Mucosa of stomach (tissue), 1 donor: Measurements from ENCODE around the gene HOXA3.

Source experiments
- H3K27me3 ChIP-seq: one replicate; pipeline ENCODE4 v1.7.0; 2013; ENCODE audit warnings: mild to moderate bottlenecking, low read length; ENCODE audit not compliant: control insufficient read depth, insufficient read depth
- H3K36me3 ChIP-seq: one replicate; pipeline ENCODE4 v1.7.0; 2013; ENCODE audit warnings: low read length; ENCODE audit not compliant: control insufficient read depth, insufficient read depth
- H3K4me1 ChIP-seq: one replicate; pipeline ENCODE4 v1.7.0; 2013; ENCODE audit warnings: mild to moderate bottlenecking, low read length; ENCODE audit not compliant: control insufficient read depth, insufficient read depth
- H3K4me3 ChIP-seq: one replicate; pipeline ENCODE4 v1.7.0; 2013; ENCODE audit warnings: low read length
- H3K9ac ChIP-seq: one replicate; pipeline ENCODE4 v1.7.0; 2013; ENCODE audit warnings: mild to moderate bottlenecking, low read length, moderate library complexity
- H3K9me3 ChIP-seq: one replicate; pipeline ENCODE4 v1.7.0; 2013; ENCODE audit warnings: mild to moderate bottlenecking, low read length, moderate library complexity; ENCODE audit not compliant: control insufficient read depth
- donor health status: Pancreatic carcinoma.

Gene HOXA3

DNA sequence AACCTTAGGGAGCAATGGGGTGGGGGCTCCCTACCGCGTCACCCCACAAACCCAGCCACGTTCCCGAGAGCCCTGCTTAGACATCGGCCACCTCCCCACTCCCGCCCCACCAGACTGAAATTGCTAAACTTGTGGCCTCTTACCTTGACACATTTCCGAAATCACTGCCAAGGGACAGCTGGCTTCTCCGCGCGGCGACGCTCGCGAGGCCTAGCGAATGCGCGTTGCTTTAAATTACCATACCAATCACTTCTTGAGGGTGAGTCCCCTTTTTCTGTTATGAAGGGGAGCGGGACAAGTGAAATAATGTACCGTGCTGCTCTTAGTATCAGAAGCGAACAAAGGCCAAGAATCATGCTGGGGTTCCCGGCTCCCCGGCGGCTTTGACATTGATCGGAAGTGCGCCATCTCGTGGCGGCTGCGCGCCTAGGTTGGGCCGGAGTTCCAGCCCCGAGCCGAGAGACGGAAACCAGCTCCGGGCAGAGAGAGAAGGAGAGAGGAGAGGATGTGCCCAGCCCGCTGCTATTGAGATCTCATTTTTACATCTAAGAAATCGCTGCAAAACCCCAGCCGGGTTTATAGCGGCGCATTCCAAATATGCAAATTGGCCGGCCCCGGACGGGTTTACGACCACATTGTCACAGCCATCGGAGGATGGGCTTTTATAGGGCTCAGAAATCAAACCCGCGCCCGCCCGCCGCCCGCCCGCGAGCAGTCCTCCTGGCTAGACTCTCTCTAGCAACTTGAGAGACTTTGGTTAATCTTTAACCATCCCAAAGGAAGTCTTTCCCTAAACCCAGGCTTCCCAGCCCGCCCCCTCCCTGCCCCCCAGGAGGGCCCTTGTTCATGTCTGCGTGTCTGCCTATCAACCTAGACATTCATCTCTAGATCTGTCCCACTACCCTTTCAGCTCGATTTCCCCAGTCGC is 27.4 kb upstream of the HOXA3 start:
- H3K4me1 ChIP-seq, result peaks cover 19% of the 10 kb centered on the region
- H3K4me3 ChIP-seq, result no peak overlapping the region
- peaks cover 97% of the 10 kb centered on the region for H3K27me3 ChIP-seq
- no peaks in the 10 kb centered on the region for H3K9me3 ChIP-seq
- H3K9ac ChIP-seq, result no peak overlapping the region
- H3K36me3 ChIP-seq, result no peaks in the 10 kb centered on the region

DNA sequence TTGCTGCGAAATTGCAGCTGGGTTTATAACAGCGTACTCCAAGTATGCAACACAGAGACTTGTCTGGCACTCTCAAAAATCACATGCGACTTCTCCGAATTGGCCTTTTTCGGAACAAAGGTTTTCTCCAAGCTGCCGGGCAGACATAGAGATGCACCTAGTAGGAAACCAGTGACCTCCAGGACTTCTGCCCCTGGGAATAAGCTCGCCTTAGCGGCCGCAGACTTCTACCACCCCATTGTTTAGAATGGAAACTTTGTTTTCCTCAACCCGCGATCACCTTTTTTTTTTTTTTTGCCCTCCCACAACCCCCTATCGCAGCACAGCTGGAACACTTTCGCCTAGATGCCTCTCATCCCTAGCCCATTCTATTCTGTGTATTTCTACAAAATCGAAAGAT is 26.6 kb upstream of the HOXA3 start:
- Histone ChIP-seq H3K27me3 (peaks cover 98% of the 10 kb centered on the region), H3K9ac (no peak overlapping the region), H3K4me1 (peaks cover 17% of the 10 kb centered on the region), H3K4me3 (no peak overlapping the region), H3K36me3 (no peaks in the 10 kb centered on the region), H3K9me3 (no peaks in the 10 kb centered on the region)

DNA sequence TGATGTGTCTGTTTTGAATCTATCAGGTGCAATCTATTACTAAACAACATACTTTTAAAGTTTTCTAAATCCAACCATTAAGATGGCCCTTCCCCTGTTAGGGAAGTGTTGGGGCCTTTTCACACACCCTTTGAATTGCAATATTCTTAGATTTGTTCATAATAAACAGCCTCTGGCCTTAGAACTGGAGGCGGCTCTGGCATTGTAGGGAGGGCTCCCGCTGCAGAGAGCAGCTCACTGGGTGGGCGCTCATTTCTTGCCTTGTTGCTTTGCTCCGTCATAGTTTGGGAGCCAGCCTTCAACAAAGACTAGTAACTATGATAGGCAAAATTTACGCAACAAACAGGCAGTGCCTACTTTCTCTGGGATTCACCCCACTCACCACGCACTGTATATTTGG is 26.0 kb upstream of the HOXA3 start:
- H3K4me1 ChIP-seq, result peaks cover 15% of the 10 kb centered on the region
- no peaks in the 10 kb centered on the region for H3K9me3 ChIP-seq
- no peaks in the 10 kb centered on the region for H3K36me3 ChIP-seq
- H3K27me3 ChIP-seq, result peaks cover 98% of the 10 kb centered on the region
- no peak overlapping the region for H3K4me3 ChIP-seq
- no peak overlapping the region for H3K9ac ChIP-seq

DNA sequence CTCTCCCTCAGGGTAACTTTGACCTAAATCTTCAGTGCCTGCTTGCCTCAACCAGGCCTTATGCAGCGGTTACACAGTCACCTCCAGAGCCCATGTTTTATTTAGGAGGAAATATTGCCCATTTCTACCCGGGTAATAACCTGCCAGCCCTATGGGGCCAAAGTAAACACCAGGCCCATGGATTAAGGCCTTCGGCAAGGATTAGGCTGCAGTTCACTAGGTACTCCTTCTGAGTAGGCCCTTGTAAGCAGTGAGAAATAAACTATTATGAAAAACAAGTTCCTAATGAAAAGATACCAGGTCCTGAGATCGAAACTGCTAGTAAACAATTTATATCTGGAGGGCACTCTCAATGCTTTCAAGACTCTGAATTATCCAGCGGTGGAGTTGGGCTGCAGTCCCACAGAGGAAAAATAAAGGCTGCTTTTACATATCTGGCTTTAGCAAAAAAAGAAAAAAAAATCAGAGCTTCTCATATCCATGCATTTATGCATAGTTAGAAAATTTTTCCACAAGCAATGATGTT is 25.5 kb upstream of the HOXA3 start:
- Histone ChIP-seq H3K36me3 (no peaks in the 10 kb centered on the region), H3K4me3 (no peak overlapping the region), H3K9ac (no peak overlapping the region), H3K27me3 (peaks cover 98% of the 10 kb centered on the region), H3K4me1 (peaks cover 15% of the 10 kb centered on the region), H3K9me3 (no peaks in the 10 kb centered on the region)

DNA sequence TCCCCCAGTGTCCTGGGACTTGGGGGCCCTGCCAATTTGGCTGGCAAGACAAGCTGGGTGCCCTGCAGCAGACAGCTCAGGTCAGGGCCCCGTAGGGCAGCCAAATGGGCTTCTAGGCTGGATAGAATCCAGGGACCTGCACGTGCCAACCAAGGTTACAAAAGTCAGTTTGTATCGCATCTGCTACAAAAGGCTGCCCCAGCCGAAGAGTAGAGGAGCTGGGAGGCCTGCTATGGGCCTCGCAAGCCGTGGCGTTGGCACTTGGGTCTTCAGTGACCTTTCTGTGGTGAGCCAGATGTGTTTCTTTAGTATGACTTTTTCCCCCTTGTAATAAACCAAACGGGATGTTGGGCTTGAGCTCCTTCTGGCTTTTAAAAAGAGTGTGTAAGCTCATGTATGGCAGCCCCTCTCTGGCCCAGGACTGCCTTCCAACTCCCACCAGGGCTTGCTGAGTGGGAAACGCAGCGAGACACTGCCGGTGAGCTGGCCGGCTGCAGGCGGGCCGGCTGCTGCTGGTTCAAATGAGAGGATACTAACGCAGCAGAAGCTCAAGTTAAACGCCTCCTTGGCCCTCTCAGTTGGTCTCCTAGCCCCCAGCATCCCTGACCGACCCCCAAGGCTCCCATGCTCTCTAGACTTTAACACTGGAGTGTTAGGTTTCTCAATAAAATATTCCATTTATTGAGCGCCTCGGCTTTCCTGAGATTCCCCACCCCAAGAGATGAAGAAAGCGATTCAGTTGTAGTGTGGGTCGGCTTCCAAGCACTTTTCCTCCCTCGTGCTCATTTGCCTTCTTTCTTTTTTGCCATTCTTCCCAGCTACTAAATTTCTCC is 24.8 kb upstream of the HOXA3 start:
- Histone ChIP-seq H3K36me3 (no peaks in the 10 kb centered on the region), H3K9ac (no peak overlapping the region), H3K4me1 (peaks cover 18% of the 10 kb centered on the region), H3K27me3 (peaks cover 98% of the 10 kb centered on the region), H3K4me3 (no peak overlapping the region), H3K9me3 (no peaks in the 10 kb centered on the region)

DNA sequence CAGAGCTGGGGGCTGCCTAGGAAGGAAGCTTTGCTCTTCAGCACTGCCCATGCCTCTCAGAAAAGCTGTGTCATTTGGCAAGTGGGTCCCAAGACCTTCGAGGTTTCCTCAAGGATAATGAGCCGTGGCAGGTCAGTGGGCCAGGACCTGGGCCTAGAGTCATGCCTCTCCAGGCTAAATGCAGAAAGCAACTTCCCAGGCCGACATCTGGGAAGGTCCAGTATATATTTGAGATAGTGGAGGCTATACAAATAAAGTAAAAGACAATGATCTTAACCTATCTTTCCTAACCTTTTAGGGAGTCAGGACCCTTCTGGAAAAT is 24.1 kb upstream of the HOXA3 start:
- H3K4me1 ChIP-seq, result peaks cover 20% of the 10 kb centered on the region
- H3K27me3 ChIP-seq, result peaks cover 99% of the 10 kb centered on the region
- no peak overlapping the region for H3K4me3 ChIP-seq

DNA sequence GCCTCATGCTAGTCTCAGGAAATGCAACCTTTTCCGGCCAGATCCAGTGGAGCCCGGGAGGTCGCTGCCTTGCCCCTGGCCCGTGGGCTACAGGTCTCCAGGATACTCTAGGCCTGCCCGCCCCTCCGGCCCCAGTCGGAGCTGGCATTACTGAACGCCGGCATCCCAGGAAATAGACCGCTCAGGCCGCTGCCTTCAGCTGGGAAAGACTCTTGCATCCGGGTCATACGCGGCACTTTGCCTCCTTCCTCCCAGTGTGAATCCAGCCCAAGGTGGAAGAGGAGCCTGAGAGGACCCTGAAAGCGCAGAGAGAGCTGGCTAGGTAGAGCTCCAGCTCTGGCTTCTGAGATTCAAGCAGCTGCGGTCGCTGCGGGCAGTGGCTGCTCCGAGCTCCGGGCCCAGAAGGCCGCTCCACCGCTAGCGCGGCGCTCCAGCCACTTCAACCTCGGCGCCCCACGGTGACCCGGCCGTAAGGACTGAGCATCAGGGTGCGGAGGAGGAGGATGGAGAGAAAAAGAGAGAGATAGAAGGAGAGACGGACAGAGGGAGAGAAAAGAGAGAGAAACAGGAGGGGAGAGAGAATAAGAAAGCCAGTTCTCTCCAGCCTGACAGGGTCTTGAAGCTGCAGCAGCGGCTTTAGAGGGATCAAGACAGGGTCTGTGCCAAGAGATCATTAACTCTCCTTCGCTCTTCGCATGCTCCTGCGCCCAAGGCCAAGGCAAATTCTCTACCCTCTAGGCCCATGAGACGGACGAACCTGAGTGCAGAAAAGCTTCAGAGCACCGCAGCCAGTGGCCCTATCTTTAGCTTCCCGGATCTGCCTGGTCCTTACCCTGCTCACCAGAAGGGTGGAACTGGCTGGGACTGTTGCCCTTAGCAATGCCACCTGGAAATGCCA is 23.5 kb upstream of the HOXA3 start:
- H3K36me3 ChIP-seq, result no peaks in the 10 kb centered on the region
- H3K27me3 ChIP-seq, result peaks cover 100% of the 10 kb centered on the region
- H3K9me3 ChIP-seq, result no peaks in the 10 kb centered on the region
- peaks cover 20% of the 10 kb centered on the region for H3K4me1 ChIP-seq
- H3K9ac ChIP-seq, result no peak overlapping the region
- no peak overlapping the region for H3K4me3 ChIP-seq

More for the DNA sequence above, 24.1 kb upstream of the HOXA3 start:
- no peaks in the 10 kb centered on the region for H3K9me3 ChIP-seq
- H3K36me3 ChIP-seq, result no peaks in the 10 kb centered on the region
- no peak overlapping the region for H3K9ac ChIP-seq

DNA sequence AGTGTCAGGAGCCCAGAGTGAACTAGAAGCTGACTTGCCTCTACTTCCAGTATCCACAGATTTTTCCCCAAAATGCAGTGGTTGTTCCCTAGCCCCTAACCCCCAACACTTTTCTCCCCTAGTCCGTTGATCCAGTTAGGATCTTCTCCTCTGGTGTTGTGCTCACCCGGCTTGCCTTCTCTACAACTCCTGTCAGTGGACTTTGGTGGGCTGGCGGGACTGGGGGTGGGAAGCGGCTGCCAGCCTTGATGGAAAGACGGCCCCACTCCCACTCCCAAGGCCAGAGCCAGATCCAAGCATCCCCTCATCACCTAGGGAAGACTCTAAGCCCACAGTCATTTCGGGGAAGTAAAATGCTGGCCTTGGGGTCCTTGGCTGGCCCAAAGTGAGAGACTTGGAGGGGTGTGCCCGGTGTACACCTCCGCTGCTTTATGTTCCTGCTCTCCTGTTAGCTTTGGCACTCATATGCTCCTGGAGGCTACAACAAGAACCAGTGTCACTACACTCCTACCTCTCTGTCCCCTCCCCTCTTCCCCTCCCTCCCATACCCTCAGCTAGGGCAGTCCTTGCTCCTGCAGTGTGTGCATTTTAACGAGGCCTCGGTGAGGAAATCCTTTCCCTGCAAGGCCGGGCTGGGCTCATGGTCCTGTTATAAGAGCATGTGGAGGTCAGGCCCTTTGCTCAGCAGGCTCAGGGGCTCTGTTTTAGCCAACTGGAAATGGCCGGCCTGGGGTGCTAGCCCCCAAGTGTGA is 22.7 kb upstream of the HOXA3 start:
- peaks cover 100% of the 10 kb centered on the region for H3K27me3 ChIP-seq

DNA sequence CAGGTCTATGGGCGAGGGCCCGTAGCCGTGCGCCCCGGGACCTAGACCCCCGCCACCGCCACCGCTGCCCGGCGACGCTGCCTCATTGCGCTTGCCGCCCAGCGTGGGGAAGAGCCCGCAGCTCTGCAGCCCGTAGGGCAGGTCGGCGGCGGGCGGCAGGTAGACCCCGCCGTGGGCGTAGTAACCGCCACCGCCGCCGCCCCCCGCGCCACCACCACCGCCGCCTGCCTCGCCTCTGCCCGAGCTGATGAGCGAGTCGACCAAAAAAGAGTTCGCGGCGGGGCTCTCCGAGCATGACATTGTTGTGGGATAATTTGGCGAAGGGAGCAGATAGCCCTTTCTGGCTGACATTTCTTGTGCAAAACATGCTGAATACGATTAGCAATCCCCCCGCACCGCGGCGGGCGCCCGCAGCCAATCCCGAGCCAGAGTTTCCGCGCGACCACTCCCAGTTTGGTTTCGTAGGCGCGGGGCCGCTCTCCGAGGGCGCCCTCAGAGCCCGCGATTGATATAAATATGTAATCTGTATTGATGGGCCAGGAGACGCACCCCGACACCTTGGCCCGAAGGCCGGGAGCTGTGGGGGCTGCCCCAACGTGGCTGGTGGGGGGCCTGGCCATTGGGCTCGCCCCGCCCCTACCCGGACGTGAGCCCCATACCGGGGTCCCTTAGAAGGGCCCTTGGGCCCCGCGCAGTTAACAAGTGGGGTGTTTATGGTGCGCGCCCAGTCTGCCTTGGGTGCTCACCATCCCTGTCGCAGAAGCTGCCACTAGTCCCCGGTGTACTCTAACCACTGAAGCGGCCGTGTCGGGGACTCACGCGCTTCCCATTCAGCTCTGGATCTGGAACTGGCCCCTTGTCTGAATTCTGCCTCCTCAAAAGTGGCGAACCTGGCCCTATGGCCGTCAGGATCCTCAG is 21.8 kb upstream of the HOXA3 start, which contains the start of gene HOXA10:
TSS of gene HOXA10 (minus strand) at position 365 of the 918 bp plus-strand sequence. CDS start at position 351, 14 bp downstream.
- H3K9ac ChIP-seq, result no peak within 1 kb of the TSS
- no peaks in the 10 kb centered on the region for H3K36me3 ChIP-seq
- H3K4me1 ChIP-seq, result peaks cover 15% of the 10 kb centered on the region
- no peak within 1 kb of the TSS for H3K4me3 ChIP-seq
- peaks cover 100% of the 10 kb centered on the region for H3K27me3 ChIP-seq
- no peaks in the 10 kb centered on the region for H3K9me3 ChIP-seq

More for the DNA sequence above, 22.7 kb upstream of the HOXA3 start:
- Histone ChIP-seq H3K4me3 (no peak overlapping the region), H3K4me1 (peaks cover 20% of the 10 kb centered on the region), H3K36me3 (no peaks in the 10 kb centered on the region), H3K9me3 (no peaks in the 10 kb centered on the region), H3K9ac (no peak overlapping the region)

DNA sequence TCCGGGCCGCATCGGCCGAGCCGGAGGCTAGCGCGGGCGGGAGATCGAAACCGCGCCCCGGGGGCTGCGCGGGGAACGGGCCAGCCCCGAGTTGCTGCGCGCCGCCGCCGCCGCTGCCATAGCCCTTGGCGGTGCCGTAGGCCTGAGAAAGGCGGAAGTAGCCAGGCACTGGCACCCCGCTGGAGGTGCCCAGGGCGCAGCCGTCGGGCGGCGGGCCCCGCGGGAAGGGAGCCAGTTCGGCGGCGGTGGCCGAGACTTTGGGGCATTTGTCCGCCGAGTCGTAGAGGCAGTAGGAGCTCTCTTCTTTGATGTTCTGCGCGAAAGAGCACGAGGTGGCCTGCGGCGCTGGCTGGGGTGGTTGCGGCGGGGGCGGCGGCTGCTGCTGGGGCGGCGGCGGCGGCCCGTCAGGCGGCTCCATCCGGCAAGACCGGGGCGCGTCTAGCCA is 21.1 kb upstream of the HOXA3 start:
- no peaks in the 10 kb centered on the region for H3K9me3 ChIP-seq
- H3K4me1 ChIP-seq, result peaks cover 15% of the 10 kb centered on the region
- no peak overlapping the region for H3K4me3 ChIP-seq
- no peak overlapping the region for H3K9ac ChIP-seq
- H3K27me3 ChIP-seq, result peaks cover 100% of the 10 kb centered on the region
- H3K36me3 ChIP-seq, result no peaks in the 10 kb centered on the region
